RWPE1 (cell line): Measurements from ENCODE around the gene DOCK1.

Source experiments
- CTCF ChIA-PET: fragments of 350-600 bp; sonication (Branson Sonifier 250); formaldehyde crosslinking; extraction: SDS; loops from one replicate; lab custom pipeline; 2021; lab: Yijun Ruan, JAX
- POLR2A ChIA-PET: fragments of 400-600 bp; formaldehyde crosslinking; extraction: SDS; loops from one replicate; lab custom pipeline; 2020; ENCODE audit warnings: antibody characterized with exemption; ENCODE audit not compliant: low non-redundant PET; lab: Yijun Ruan, JAX
- DNase-seq: peaks from one replicate; pipeline ENCODE4 v3.0.0; 2012; ENCODE audit warnings: low spot score
- H3K27ac ChIP-seq: fragments of 450-650 bp; 2 replicates; pipeline ENCODE4 v1.5.1; 2017
- CTCF ChIP-seq: fragments of 450-650 bp; conservative IDR thresholded peaks from 2 replicates; pipeline ENCODE4 v1.5.1; 2017; ENCODE audit warnings: low read depth, mild to moderate bottlenecking

Gene DOCK1

GRCh38 chr10:127020260-127020659 is 115.0 kb downstream of the DOCK1 start:
- no peak for TF ChIP-seq CTCF
- POLR2A ChIA-PET: no interaction called here
- H3K27ac ChIP-seq: no peak overlapping the region
- no peak for DNase-seq
- CTCF ChIA-PET: no interaction called here

- ChIA-PET POLR2A (no interaction called here), CTCF (no interaction called here)
- H3K27ac ChIP-seq: no peak overlapping the region
- no peak for TF ChIP-seq CTCF
- no peak for DNase-seq
Measured at GRCh38 chr10:127021801-127022200, 116.6 kb downstream of the DOCK1 start.

- H3K27ac ChIP-seq: no peak overlapping the region
- DNase-seq: no peak
- ChIA-PET CTCF (no interaction called here), POLR2A (no interaction called here)
- TF ChIP-seq CTCF: no peak
Measured at GRCh38 chr10:127024685-127025435, 119.6 kb downstream of the DOCK1 start.

GRCh38 chr10:127027786-127028185 is 122.6 kb downstream of the DOCK1 start:
- no peak for TF ChIP-seq CTCF

GRCh38 chr10:127028556-127028955 is 123.3 kb downstream of the DOCK1 start:
- no peak for TF ChIP-seq CTCF
- no peak overlapping the region for H3K27ac ChIP-seq
- ChIA-PET CTCF (interaction anchor here (0.6 to 0.7 kb wide), 2 partner anchors 126 to 159 kb away, joined by 5 read pairs; no protein-coding TSS in a partner anchor), POLR2A (no interaction called here)
- DNase-seq: no peak

More at GRCh38 chr10:127027786-127028185, 122.6 kb downstream of the DOCK1 start:
- no peak for DNase-seq
- ChIA-PET CTCF (no interaction called here), POLR2A (no interaction called here)
- no peak overlapping the region for H3K27ac ChIP-seq

- ChIA-PET POLR2A (no interaction called here), CTCF (interaction anchor here (0.7 kb wide), 1 partner anchor 126 kb away, joined by 5 read pairs; no protein-coding TSS in a partner anchor)
- no peak overlapping the region for H3K27ac ChIP-seq
- no peak for DNase-seq
- no peak for TF ChIP-seq CTCF
Measured at GRCh38 chr10:127029061-127029460, 123.8 kb downstream of the DOCK1 start.
